Lung (tissue), 12 donors: ENCODE data around the gene ZBTB45. TPM values are rescaled to one million over a fixed set of nuclear protein-coding genes. Genes with fewer than 3 reads are reported as not detected.

Experiments used
- ATAC-seq: fragments of 200-7000 bp; cut with Tn5 transposase; one replicate; pipeline ENCODE4 v1.9.1; 2020; ENCODE audit warnings: moderate number of reproducible peaks; ENCODE audit not compliant: insufficient read depth, low FRiP score
- DNase-seq, 3 donors: peaks; one replicate each; pipeline ENCODE4 v3.0.0-alpha.2; 2013 to 2017
- H3K27ac ChIP-seq, 2 donors: one replicate each; pipeline ENCODE4 v1.5.1; 2013; ENCODE audit warnings: mild to moderate bottlenecking in 2 of 2, moderate library complexity in 2 of 2, control low read depth in 1 of 2, inconsistent platforms in 1 of 2, low read depth in 1 of 2, low read length in 1 of 2
- H3K27me3 ChIP-seq, 3 donors: one replicate each; pipeline ENCODE4 v1.5.1; 2013; ENCODE audit warnings: low read length in 2 of 3; ENCODE audit not compliant: control insufficient read depth in 3 of 3, insufficient read depth in 3 of 3
- H3K36me3 ChIP-seq, 4 donors: one replicate each; pipeline ENCODE4 v1.5.1; 2013; ENCODE audit warnings: low read length in 4 of 4, mild to moderate bottlenecking in 1 of 4, moderate library complexity in 1 of 4; ENCODE audit not compliant: control insufficient read depth in 4 of 4, insufficient read depth in 4 of 4
- H3K4me1 ChIP-seq, 5 donors: one replicate each; pipeline ENCODE4 v1.5.1; 2013; ENCODE audit warnings: low read length in 5 of 5, mild to moderate bottlenecking in 2 of 5, moderate library complexity in 1 of 5; ENCODE audit not compliant: control insufficient read depth in 5 of 5, insufficient read depth in 5 of 5
- H3K4me3 ChIP-seq: one replicate; pipeline ENCODE4 v1.5.1; 2013; ENCODE audit warnings: mild to moderate bottlenecking, control low read depth, moderate library complexity
- H3K9ac ChIP-seq, 2 donors: one replicate each; pipeline ENCODE4 v1.5.1; 2013; ENCODE audit warnings: low read length in 2 of 2, control low read depth in 1 of 2; ENCODE audit not compliant: insufficient read depth in 1 of 2
- H3K9me3 ChIP-seq, 4 donors: one replicate each; pipeline ENCODE4 v1.5.1; 2013; ENCODE audit warnings: low read length in 3 of 4, mild to moderate bottlenecking in 1 of 4, moderate library complexity in 1 of 4; ENCODE audit not compliant: control insufficient read depth in 4 of 4, insufficient read depth in 3 of 4
- WGBS, 2 donors: extraction: QIAGEN DNeasy Blood & Tissue Kit; methylation state at CpG; one replicate each; pipeline ENCODE4 v1.1.7; 2013; 5-methylcytosine and 5-hydroxymethylcytosine counted together
- polyA plus RNA-seq, 2 donors: library from polyadenylated mRNA; stranded (reverse); fragments of 200-250 nt; gene quantifications; one replicate each; pipeline ENCODE4 v1.2.1, GENCODE V29; 2013
- total RNA-seq, 2 donors: library from RNA; depleted of rRNA in 1 of 2; stranded (reverse); fragments of >200 nt in 1 of 2; gene quantifications; one replicate each; pipeline ENCODE4 v1.2.1, GENCODE V29; 2014 to 2021
- TF ChIP-seq, protein P1 (sequence below): IDR thresholded peaks from 2 replicates; pipeline ENCODE4 v1.5.1; 2012; ENCODE audit warnings: mild to moderate bottlenecking; ENCODE audit errors: control extremely low read depth, extremely low read depth
- donor health status: control.
- donor health status: control.
- donor health status: Bipolar disorder and iron deficiency.
- donor health status: healthy.
- donor health status: DM: yes; HTN: yes; CAD: no.

The ZBTB45 gene
- total and polyA plus RNA-seq, 4 donors: 6.0 to 20.2 (median 8.6) TPM

DNA sequence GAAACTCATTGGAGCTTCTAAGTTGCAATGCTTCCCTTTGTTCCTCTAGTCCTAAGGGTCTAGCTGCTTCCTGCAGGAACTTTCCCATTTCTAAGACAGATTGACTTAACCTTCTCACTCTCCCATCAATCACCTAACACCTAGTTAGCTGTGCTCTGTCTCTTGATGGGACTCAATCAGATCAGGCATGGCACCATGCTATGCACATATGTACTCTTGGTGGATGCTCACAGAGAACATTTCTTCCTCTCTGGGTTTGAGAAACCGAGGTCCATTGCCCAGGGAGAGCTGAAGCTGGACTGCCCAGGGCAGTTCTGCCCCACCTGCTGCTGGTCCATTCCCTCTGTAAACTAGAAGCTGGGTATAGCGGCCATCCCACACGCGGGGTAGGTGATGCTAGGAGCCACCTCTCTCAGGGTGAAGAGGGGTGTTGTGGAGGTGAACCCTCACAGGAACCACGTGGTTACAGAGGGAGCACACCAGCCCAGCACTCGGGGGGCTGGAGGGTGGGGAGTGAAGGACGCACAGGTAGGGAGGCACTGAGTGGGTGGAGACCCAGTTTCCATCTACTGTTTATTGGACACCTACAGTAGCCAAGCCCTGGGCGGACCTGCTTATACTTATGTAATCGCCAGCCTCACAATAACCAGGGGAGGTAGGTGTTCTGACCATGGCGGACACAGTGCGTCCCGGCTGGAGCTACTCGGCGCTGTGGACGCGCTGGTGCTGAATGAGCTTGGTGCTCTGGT, 41.9 kb upstream of the ZBTB45 start:
- 66 to 72% methylated on average over 16 of the region's 16 CpGs for WGBS, 2 donors
- no peak overlapping the region for H3K27ac ChIP-seq
- peaks cover 5 to 40% (median 23%) of the 10 kb centered on the region in 5 donors for H3K4me1 ChIP-seq
- H3K4me3 ChIP-seq: no peak overlapping the region
- ATAC-seq: no peak
- TF ChIP-seq, protein P1, sequence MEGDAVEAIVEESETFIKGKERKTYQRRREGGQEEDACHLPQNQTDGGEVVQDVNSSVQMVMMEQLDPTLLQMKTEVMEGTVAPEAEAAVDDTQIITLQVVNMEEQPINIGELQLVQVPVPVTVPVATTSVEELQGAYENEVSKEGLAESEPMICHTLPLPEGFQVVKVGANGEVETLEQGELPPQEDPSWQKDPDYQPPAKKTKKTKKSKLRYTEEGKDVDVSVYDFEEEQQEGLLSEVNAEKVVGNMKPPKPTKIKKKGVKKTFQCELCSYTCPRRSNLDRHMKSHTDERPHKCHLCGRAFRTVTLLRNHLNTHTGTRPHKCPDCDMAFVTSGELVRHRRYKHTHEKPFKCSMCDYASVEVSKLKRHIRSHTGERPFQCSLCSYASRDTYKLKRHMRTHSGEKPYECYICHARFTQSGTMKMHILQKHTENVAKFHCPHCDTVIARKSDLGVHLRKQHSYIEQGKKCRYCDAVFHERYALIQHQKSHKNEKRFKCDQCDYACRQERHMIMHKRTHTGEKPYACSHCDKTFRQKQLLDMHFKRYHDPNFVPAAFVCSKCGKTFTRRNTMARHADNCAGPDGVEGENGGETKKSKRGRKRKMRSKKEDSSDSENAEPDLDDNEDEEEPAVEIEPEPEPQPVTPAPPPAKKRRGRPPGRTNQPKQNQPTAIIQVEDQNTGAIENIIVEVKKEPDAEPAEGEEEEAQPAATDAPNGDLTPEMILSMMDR: no peak
- H3K36me3 ChIP-seq: peaks cover 0 to 5% (median 3%) of the 10 kb centered on the region in 4 donors
- no peaks in the 10 kb centered on the region for H3K9me3 ChIP-seq
- no peak for DNase-seq
- no peak overlapping the region for H3K9ac ChIP-seq
- peaks cover 0 to 22% (median 12%) of the 10 kb centered on the region in 3 donors for H3K27me3 ChIP-seq

DNA sequence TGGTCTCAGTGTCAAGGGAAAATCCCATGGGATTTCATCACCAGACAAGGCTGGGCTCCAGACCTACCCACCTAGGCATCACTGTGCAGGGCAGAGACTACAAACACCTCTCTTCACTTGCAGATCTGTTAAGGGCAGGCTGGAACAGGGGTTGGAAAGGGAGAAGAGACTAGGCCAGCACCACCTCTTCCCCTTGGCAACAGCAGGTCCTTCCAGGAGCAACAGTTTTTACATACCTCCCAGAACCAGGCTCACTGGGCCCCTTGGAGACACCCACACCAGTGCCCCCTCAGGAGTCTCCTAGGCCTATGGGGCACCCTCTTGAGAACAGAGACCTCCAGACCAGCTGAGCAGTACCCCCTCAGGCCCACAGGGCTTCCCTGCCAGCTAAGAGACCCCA, 41.3 kb upstream of the ZBTB45 start:
- TF ChIP-seq, protein P1: no peak
- Histone ChIP-seq H3K9me3 (no peaks in the 10 kb centered on the region), H3K9ac (no peak overlapping the region), H3K27ac (no peak overlapping the region), H3K36me3 (peaks cover 0 to 11% (median 8%) of the 10 kb centered on the region in 4 donors), H3K4me3 (no peak overlapping the region), H3K27me3 (peaks cover 0 to 22% (median 12%) of the 10 kb centered on the region in 3 donors), H3K4me1 (peaks cover 5 to 41% (median 23%) of the 10 kb centered on the region in 5 donors)
- ATAC-seq: no peak
- no peak for DNase-seq

DNA sequence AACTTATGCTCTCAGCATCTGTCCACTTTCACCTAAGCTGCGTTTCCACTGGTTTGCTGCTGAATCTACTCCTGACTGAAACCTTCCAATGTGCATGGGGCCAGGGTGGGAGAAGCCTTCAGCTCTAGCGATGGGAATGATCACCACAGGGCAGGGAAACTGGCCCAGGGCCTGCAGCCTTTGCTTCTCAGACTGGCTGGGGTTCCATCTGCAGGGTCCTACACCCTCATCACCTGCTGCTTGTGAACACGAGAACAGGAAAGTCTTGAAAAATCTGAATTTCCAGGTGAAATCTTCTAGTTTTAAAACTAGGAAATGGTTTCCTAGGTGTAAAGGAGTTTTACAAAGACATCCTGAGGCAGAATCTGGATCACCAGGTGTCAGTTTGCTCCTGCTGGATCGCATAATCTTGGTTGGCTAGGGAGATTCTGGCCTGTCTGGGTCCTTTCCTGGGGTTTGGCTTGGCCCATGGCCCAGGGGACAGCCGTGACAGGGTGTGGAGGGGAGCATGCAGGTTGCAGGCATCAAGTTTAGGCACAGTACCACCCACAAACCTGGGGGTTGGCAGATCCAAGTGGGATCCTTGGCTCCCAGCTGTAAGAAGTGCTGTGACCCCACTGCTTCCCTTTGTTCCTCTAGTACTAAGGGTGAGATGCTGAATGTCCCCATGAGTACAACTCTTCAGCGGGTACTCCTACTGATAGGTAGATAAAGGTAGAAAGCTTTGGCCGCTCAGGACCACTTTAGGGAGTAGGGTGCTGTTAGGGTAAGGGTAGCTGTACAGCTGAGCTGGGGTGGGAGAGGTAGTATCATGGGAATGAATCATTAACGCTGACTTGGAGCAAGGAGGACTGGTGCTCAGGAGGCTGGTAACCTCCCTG, 40.6 kb upstream of the ZBTB45 start:
- Histone ChIP-seq H3K9ac (peak overlapping the region in 1 of 2 donors; percentile 7), H3K27ac (peak overlapping the region; percentile 85 to 99), H3K9me3 (no peaks in the 10 kb centered on the region), H3K4me1 (peaks cover 9 to 45% (median 23%) of the 10 kb centered on the region in 5 donors), H3K36me3 (peaks cover 0 to 11% (median 9%) of the 10 kb centered on the region in 4 donors), H3K27me3 (peaks cover 0 to 22% (median 12%) of the 10 kb centered on the region in 3 donors), H3K4me3 (no peak overlapping the region)
- TF ChIP-seq, protein P1: no peak
- DNase-seq: no peak
- WGBS, 2 donors: 85 to 86% methylated on average over 8 of the region's 8 CpGs
- no peak for ATAC-seq
